GM18498 (cell line): ENCODE measurements around the gene MRPL52.
A peak's percentile ranks its signal among the peaks of the same experiment; 100 is the strongest.
"Not testable (repeated sequence)": the region's sequence is repeated elsewhere in the genome, so short reads cannot be mapped to it uniquely, and the experiment has no call there.

Experiments
- ATAC-seq: cut with Tn5 transposase; IDR thresholded peaks from one replicate; pipeline ENCODE4 v1.9.1; 2021; ENCODE audit warnings: mild to moderate bottlenecking, moderate library complexity; ENCODE audit not compliant: unreplicated experiment

MRPL52 gene

DNA sequence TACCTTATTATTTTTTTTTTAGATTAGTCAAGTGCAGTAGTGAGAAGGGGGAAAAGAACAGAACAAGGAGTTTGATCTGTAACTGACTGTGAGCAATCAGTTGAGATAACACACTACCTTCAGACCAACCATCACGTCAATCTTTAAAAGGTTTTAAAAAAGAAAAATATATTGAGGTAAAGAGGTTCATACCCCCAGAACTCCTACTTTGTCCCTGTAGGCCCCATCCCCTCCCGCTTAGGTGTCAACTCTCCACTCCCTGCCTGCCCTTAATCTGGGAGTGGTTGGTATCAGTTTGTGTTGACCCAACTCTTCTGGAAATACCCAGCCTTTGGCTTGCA, 22.9 kb downstream of the MRPL52 start:
- ATAC-seq: no peak

DNA sequence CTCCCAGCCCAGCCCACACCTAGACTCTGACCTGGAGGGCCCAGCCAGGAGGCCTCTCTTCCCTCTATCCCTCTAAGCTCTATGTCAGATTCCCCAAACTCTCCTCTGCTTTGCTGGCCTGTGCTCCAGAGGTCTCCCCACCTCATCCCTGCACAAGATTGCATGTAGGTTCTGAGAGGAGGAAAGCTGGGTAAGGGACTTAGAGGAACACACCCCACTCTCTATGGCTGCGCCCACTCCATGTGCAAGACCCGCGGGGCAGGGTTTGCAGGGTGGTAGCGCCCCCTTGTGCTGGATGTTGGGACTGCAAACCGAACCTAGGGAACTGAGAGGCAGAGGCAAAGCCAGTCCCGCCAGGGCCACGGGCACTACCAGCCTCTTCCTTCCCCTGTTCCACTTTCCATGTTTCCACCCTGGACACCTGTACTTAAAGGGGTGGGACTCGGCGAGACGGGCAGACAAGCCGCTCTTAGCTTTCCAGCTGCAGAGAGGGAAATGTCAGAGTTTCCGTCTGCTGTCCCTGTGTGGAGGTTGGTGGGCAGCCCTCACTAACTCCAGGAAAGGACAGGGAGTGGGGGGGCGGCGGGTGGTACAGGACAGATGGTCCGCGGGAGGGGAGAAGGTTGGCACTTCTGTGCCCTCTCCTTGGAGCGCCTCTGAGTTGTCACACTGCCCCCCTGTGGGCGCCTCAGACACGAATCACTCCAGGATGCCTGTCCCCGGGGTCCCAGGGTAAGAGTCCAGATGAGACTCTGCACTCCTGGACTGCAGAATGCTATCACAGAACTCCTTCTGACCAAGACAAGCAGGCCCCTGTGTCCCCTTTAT, 23.5 kb downstream of the MRPL52 start:
- ATAC-seq: peak; percentile 71

DNA sequence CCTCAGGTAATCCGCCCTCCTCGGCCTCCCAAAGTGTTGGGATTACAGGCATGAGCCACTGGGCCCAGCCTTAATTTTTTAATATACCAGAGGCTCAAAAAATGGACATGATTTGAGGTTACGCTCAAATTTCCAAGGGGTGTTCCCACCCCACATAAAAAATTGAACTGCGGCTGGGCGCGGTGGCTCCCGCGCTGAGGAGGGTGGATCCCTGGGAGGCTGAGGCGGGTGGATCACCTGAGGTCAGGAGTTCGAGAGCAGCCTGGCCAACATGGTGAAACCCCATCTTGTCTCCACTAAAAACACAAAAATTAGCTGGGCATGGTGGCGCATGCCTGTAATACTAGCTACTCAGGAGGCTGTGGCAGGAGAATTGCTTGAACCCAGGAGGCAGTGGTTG, 24.6 kb downstream of the MRPL52 start:
- not testable (repeated sequence) for ATAC-seq

DNA sequence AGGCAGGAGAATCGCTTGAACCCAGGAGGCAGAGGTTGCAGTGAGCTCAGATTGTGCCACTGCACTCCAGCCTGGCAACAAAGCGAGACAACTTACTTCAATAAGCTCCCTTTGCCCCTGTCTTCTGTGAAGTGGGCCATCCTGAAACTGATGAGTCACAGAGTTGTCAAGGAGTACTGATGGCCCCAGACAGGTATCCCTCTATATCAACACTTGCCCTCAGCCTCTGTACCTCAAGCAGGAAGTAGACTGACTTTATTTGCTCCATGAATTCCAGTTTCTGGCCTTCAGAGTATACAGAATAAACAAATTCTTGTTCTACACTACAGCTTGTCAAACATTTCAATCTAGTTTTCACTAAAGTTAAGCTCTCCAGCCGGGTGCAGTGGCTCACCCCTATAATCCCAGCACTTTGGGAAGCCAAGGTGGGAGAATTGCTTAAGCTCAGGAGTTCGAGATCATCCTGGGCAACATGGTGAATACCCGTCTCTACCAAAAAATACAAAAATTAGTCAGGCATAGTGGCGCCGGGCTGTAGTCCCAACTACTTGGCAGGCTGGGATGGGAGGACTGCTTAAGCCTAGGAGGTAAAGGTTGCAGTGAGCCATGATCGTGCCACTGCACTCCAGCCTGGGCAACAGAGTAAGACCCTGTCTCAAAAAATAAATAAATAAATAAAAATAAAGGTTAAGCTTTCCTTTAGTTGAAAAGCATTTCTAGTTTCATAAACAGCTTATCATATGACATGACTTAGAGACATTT, 25.5 kb downstream of the MRPL52 start:
- no peak for ATAC-seq

DNA sequence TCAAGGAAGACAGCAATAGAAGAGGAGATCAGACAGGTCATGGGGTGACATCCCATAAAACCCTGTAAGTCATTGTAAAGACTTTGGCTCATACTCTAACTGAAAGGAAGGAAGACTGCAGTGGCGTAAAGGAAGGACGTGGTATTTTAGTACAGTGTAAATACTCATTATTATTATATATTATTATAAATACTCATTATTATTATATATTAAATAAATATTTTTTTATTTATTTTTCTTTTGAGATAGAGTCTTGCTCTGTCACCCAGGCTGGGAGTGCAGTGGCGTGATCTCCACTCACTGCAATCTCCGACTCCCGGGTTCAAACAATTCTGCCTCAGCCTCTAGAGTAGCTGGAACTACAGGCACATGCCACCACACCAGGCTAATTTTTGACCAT, 26.7 kb downstream of the MRPL52 start:
- ATAC-seq: no peak

DNA sequence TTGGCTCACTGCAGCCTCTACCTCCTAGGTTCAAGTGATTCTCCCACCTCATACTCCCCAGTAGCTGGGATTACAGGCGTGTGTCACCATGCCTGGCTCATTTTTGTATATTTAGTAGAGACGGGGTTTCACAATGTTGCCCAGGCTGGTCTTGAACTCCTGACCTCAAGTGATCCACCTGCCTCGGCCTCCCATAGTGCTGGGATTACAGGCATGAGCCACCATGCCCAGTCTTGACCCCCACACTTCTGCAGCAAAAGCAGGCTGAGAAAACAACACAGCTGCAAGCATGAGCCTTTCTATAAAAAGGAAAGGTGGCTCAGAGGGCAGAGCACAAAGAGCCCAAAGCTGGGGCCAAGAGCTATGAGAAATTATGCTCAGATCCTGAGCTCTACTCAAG, 30.7 kb downstream of the MRPL52 start:
- ATAC-seq: not testable (repeated sequence)

DNA sequence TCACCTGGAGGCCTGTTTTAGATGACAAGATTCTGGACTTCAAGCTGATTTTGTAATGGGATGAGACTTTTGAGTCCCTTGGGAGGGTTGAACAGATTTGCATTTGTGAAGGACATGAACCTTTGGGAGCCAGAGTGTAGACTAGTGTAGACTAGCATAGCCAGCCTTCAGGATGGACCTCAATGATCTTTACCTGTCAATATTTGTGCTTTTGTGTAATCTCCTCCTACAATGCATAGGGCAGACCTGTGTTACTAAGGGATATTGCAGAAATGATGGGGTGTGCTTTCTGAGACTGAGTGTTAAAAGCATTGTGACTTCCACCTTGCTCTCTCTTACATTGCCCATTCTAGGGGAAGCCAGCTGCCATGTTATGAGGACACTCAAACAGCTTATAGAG, 32.0 kb downstream of the MRPL52 start:
- ATAC-seq: no peak

DNA sequence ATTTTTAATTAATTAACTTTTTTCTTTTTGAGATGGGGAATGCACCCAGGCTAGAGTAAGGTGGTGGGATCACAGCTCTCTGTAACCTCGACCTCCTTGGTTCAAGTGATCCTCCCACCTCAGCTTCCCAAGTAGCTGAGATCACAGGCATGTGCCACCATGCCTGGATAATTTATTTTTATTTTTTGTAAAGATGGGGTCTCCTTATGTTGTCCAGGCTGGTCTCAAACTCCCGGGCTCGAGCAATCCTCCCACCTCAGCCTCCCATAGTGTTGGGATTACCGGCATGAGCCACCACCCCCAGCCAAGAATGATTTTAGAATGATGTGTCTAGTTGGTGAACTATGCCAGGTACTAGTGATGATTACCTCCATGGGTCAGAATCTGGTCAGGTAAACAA, 35.3 kb downstream of the MRPL52 start:
- no peak for ATAC-seq

DNA sequence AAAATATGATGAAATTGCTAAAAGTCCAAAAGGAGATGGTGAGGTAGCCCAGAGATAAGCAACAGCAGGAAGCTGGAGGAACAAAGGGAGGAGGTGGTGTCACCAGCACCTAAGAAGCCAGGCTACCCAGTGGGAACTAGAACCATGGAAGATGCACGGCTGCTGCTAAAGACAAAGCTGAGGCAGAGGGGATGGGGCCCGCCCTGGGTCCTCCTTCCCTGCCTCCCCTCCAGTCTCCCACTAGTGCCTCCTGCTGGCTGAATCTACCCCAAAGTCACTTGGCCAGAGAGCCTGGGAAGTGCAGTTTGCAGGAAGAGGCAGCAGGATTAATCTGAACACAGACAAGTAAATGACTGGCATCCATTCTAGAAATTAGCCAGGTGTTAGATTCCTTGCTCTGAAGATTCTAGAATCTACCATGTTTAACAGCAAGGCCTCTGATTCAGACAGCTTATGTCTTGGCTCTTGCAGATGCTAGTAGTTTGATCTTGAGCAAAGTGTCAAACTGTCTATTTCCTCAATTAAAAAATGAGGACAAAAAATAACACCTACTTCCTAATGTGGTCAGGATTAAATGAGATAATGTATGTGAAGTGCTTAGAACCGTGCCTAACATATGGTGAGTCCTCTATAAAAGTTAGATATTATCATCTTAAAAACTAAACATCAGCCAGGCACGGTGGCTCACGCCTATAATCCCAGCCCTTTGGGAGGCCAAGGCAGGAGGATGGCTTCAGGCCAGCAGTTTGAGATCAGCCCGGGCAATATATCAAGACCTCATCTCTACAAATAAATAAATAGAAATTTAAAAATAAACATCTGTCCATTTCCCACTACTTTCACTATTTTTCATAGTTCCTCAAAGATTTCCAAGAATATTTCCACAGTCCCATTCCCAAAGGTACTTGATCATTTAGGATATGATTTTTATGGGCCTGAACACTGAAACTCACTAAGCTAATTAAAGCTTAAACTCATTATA, 36.0 kb downstream of the MRPL52 start:
- ATAC-seq: no peak

DNA sequence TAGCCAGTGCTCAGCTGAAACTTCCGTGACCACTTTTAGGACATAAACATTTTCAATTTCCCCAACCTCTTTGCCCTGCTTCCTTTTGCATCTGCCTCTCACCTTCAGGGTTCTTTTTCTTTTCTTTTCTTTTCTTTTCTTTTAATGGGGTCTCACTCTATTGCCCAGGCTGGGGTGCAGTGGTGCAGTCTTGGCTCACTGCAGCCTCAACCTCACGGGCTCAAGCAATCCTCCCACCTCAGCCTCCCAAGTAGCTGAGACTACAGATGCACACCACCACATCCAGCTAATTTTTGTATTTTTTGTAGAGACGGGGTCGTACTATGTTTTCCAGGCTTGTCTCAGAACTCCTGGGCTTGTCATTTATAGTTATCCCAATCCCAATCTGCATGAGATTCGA, 37.2 kb downstream of the MRPL52 start:
- ATAC-seq: no peak

DNA sequence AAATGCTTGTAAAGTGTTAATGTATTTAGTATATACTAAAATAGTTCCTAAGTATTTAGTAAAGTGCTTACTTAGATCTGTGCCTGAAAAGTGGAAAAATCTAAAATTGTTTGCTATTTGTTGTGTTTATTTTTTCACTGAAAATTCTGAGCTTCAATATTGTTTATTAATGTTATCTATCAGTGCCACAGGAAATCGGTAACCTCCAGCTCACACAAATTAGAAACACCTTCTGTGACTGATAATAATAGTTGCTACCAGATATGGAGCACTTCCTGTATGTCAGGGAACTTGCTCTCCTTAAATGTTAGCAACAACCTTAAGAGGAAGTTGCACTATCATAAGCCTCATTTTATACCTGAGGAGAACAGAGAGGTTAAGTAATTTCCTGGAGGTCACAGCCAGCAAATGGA, 41.1 kb downstream of the MRPL52 start:
- ATAC-seq: peak; percentile 38

DNA sequence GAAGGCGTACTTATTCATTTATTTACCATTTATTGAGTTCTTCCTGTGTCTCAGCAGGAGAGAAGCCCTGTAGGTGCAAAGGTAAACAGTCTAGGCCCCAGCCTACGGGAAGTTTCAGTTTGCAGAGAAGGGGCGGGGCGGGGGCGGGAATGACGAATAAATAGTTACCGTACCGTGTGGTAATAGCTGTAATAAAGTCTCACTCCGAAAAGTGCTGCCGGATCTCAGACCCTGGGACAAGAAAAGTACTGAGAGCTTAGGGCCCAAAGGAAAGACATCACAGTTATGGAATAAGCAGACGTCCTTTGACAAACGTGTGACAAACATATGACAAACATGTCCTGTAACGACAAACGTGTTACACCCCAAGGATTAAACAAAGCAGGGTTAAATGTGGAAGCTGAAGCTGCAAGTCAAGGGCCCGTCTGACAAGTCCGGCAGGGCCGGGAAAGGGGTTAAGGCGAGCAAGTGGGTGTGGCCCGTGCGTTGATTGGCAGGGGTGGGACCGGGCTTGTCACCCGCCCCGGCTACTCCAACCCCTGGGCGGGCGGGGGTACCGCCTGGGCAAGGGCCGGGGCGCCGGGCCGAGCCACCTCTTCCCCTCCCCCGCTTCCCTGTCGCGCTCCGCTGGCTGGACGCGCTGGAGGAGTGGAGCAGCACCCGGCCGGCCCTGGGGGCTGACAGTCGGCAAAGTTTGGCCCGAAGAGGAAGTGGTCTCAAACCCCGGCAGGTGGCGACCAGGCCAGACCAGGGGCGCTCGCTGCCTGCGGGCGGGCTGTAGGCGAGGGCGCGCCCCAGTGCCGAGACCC, 41.7 kb downstream of the MRPL52 start, which contains the start of gene LRP10:
Gene LRP10 (plus strand): TSS at position 517 of the 809 bp plus-strand sequence. CDS start 564 bp downstream, outside the sequence.
- ATAC-seq: peak; percentile 83

DNA sequence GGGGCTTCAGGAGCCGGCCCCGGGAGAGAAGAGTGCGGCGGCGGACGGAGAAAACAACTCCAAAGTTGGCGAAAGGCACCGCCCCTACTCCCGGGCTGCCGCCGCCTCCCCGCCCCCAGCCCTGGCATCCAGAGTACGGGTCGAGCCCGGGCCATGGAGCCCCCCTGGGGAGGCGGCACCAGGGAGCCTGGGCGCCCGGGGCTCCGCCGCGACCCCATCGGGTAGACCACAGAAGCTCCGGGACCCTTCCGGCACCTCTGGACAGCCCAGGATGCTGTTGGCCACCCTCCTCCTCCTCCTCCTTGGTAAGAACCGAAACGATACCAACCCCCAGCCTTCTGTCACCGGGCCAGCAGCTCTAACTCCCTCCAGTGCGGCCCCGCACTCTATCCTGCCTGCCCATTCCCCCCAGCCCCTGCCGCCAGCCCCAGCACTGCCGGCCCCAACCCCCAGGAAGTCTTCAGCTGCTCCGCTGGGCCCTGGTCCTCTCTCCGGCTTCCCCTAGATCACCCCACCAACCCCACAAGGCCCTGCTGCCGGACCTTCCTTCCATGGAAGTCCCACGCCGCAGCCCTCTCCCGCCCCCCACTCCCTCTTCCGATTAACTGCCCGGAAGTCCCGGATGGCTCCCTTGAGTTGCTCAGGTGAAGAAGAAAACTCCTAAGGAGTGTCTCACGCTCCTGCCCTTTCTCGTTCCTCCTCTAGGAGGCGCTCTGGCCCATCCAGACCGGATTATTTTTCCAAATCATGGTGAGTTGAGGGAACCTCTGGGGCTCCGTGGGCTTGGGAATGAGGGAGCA, 42.5 kb downstream of the MRPL52 start:
- ATAC-seq: peak; percentile 26

DNA sequence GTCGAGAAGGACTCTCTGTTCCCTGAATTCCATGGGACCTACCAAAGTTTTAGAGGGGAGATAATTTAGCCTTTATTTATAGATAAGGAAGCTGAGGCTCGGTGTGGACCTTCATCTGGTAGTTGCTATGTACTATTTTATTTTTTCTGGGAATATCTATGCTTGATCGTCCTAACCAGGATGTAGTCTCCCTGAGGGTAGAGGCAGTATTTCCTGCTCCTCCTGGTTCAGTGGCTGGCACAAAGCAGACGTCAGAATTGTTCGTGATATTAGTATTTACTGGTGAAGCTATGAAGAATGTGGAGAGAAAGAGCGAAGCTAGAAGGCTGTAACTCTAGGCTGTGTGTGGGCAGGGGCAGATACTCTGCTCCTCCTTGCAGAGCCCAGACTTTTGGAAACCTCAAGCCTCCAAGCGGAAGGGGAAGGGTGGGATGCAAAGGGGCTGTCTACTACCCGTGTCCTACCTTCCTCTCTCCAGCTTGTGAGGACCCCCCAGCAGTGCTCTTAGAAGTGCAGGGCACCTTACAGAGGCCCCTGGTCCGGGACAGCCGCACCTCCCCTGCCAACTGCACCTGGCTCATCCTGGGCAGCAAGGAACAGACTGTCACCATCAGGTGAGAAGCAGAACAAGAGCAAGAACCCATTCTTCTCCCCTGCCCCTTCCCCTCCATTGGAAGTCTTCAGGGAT, 43.3 kb downstream of the MRPL52 start:
- no peak for ATAC-seq

DNA sequence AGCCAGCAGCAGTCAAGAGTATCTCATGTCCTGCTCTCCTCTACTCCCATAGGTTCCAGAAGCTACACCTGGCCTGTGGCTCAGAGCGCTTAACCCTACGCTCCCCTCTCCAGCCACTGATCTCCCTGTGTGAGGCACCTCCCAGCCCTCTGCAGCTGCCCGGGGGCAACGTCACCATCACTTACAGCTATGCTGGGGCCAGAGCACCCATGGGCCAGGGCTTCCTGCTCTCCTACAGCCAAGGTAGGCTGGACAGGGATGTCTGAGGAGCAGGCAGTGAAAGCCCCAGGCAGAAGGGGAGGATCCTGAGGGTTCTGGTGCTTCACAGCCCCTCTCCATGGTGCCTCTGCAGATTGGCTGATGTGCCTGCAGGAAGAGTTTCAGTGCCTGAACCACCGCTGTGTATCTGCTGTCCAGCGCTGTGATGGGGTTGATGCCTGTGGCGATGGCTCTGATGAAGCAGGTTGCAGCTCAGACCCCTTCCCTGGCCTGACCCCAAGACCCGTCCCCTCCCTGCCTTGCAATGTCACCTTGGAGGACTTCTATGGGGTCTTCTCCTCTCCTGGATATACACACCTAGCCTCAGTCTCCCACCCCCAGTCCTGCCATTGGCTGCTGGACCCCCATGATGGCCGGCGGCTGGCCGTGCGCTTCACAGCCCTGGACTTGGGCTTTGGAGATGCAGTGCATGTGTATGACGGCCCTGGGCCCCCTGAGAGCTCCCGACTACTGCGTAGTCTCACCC, 45.5 kb downstream of the MRPL52 start:
- no peak for ATAC-seq

DNA sequence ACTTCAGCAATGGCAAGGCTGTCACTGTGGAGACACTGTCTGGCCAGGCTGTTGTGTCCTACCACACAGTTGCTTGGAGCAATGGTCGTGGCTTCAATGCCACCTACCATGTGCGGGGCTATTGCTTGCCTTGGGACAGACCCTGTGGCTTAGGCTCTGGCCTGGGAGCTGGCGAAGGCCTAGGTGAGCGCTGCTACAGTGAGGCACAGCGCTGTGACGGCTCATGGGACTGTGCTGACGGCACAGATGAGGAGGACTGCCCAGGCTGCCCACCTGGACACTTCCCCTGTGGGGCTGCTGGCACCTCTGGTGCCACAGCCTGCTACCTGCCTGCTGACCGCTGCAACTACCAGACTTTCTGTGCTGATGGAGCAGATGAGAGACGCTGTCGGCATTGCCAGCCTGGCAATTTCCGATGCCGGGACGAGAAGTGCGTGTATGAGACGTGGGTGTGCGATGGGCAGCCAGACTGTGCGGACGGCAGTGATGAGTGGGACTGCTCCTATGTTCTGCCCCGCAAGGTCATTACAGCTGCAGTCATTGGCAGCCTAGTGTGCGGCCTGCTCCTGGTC, 46.1 kb downstream of the MRPL52 start:
- no peak for ATAC-seq

DNA sequence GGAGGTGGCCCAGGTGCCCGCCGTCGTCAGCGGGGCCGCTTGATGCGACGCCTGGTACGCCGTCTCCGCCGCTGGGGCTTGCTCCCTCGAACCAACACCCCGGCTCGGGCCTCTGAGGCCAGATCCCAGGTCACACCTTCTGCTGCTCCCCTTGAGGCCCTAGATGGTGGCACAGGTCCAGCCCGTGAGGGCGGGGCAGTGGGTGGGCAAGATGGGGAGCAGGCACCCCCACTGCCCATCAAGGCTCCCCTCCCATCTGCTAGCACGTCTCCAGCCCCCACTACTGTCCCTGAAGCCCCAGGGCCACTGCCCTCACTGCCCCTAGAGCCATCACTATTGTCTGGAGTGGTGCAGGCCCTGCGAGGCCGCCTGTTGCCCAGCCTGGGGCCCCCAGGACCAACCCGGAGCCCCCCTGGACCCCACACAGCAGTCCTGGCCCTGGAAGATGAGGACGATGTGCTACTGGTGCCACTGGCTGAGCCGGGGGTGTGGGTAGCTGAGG, 47.4 kb downstream of the MRPL52 start:
- no peak for ATAC-seq
